OCI-LY3 (cell line): ENCODE data around the gene SLMAP.

Source experiments
- CTCF ChIP-seq: fragments of 200-600, 300-600 bp; sonication (generic); IDR thresholded peaks from 2 replicates; pipeline ENCODE4 v1.5.1; 2014; ENCODE audit warnings: antibody characterized with exemption, low read length, low read depth
- EZH2phosphoT487 ChIP-seq: fragments of 200-600 bp; shearing (Covaris generic); IDR thresholded peaks from 2 replicates; pipeline ENCODE4 v1.6.1; 2018; ENCODE audit warnings: antibody characterized with exemption, mixed run types, low read depth

- TF ChIP-seq CTCF (no peak), EZH2phosphoT487 (no peak)
Observed at GRCh38 chr3:57745101-57745500, 11.0 kb upstream of the SLMAP start.
